GM13976 (cell line): Measurements from ENCODE around the gene KITLG.

Experiments
- DNase-seq: peaks from one replicate; pipeline ENCODE4 v3.0.0; 2012; ENCODE audit warnings: low spot score
- in situ Hi-C: fragments of 300-500 bp; cut with MboI; formaldehyde crosslinking; loops from one replicate; pipeline ENCODE4 v1.12.0; 2022; ENCODE audit warnings: low sequenced_read_pairs, mixed read lengths, inconsistent platforms; ENCODE audit not compliant: unreplicated experiment
- TF ChIP-seq, protein P1 (sequence below): IDR thresholded peaks from 2 replicates; pipeline ENCODE4 v1.5.1; 2012; ENCODE audit warnings: borderline replicate concordance, mild to moderate bottlenecking; ENCODE audit not compliant: insufficient read depth; ENCODE audit errors: extremely low read depth, missing control alignments, control extremely low read depth

The KITLG gene

DNA sequence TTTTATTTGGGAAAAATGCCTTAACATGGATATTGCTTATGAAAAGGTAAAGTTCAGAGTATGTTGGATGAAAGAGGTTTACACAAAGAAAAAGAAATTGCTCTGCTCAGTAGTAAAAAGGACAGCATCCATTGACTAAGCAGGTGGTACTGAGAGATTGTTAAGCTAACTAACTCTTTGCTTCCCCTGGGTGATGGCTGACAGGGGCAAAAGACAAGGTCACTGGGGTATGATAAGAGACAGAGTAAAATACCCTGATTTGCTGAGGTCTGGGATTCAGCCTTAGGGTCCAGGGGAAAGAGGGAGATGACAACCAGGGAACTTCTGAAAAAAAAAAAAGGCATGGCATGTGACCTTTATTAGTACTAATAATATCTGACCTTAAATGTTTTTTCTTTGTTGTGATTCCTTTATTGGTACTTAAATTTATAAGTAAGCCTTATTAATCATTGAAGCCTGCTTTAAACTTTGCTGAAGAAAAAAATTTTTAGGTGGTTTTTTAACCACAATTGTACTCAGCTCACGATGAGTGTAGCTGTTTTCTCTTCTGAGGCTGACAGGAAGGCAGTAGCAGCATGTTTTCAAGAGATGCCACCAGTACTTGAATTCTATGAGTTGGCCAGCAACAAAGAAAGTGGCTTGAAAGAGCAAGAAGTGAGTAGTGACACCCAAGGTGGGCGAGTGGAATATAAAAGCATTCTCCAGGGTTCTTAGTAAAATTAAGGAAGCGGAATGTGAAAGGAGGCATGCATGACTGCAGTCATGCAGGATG is 43.7 kb upstream of the KITLG start:
- peak; percentile 4 for DNase-seq
- in situ Hi-C loops: no loop called here
- TF ChIP-seq, protein P1, sequence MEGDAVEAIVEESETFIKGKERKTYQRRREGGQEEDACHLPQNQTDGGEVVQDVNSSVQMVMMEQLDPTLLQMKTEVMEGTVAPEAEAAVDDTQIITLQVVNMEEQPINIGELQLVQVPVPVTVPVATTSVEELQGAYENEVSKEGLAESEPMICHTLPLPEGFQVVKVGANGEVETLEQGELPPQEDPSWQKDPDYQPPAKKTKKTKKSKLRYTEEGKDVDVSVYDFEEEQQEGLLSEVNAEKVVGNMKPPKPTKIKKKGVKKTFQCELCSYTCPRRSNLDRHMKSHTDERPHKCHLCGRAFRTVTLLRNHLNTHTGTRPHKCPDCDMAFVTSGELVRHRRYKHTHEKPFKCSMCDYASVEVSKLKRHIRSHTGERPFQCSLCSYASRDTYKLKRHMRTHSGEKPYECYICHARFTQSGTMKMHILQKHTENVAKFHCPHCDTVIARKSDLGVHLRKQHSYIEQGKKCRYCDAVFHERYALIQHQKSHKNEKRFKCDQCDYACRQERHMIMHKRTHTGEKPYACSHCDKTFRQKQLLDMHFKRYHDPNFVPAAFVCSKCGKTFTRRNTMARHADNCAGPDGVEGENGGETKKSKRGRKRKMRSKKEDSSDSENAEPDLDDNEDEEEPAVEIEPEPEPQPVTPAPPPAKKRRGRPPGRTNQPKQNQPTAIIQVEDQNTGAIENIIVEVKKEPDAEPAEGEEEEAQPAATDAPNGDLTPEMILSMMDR: no peak

DNA sequence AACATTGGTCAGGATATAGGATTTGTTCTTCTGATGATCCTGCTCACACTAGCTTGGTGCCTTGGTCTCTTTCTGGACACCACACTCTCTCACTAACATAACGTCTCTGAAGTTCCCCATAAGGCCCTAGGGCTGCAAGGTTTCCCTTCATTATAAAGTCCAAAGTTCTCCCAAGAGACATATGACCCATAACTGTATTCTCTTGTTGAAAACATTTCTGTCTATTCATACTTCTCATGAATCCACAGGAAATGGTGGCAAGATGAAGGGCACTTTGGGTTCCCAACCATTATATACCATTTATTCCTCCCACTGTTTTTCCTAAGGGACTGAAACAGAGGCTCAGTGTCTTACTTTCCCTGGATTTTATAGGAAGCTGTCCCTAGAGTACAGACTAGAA is 37.1 kb upstream of the KITLG start:
- TF ChIP-seq, protein P1: no peak
- in situ Hi-C loops: no loop called here
- DNase-seq: no peak

DNA sequence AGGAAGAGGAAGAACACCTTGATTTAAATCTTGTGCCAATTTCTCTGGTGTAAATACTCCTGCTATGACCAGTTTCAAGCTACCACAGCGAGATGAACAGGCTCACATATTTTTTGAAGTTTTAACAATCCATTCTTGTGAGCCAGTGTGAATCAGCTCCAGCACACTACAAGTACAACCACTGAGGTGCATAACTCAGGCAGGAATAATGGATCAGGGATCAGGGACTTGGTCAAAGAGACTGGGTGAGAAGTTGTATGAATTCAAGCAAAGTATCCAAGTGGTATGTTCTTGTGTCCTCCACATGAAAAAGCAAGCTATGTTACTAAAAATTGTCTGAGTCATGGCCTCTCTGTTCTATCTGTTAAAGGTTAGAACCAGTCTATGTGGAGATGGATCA is 35.2 kb upstream of the KITLG start:
- TF ChIP-seq, protein P1: no peak
- in situ Hi-C loops: no loop called here
- DNase-seq: no peak

DNA sequence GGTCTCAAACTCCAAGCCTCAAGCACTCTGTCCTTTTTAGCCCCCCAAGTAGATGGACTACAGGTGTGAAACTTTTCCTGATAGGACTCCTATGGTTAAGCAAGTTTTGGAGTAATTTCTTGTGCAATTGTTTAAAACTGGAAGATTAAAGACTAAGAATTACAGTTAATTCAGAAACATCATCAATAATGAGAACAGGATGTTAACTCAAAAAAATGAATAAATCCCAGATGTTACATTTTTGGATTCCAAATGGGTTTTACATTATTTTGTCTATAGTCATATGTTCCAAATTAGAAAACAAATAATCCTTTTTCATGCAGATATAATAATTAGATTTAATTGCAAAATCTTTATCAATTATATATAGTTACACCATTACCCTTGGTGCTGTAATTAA is 24.4 kb upstream of the KITLG start:
- in situ Hi-C loops: no loop called here

DNA sequence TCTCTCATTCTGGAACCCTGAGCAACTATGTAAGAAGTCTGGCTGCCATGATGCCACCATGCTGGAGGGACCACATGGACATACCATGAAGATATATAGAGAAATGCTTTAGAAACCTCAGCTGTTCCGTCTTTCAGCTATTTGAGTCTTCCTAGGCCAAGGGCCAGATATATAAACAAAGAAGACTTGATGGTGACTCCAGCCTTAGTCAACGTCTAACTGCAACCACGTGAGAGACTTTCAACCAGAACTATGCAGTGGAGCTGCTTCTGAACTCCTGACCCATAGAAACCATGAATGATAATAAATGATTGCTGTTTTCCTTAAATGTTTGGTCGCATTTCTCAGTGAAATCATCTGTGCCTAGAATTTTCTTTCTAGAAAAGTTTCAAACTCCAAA is 20.0 kb upstream of the KITLG start:
- no peak for DNase-seq
- TF ChIP-seq, protein P1: no peak
- in situ Hi-C loops: no loop called here

More for the DNA sequence above, 24.4 kb upstream of the KITLG start:
- DNase-seq: no peak
- TF ChIP-seq, protein P1: no peak

DNA sequence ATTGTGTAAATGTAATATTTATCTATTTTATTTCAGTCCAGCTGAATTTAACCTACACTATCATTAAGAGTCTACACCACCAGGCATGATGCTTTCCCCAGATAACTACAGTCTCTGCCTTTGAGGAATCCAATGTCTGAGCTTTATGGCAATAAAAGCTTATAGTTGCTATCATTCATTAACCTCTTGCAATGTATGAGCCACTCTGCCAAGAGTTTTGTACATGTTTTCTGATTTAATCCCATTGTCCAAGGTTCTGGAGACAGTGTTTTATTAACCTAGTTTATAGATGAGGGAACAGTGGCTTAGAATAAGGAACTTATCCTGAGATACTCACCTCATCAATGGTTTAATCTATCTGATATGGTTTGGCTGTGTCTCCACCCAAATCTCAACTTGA is 17.1 kb upstream of the KITLG start:
- no peak for DNase-seq
- TF ChIP-seq, protein P1: no peak
- in situ Hi-C loops: no loop called here
